Neural cell (in vitro differentiated cells): Measurements from ENCODE around the gene SENP5. TPM values are rescaled to one million over a fixed set of nuclear protein-coding genes. Genes with fewer than 3 reads are reported as not detected.

Experiments used
- H2AFZ ChIP-seq: fragments of 200-600, 300-800 bp; sonication (generic), shearing (Covaris generic); 2 replicates; pipeline ENCODE4 v1.6.0; 2014; ENCODE audit warnings: low read depth, mild to moderate bottlenecking, antibody characterized with exemption, low read length, moderate library complexity
- H3F3A ChIP-seq: fragments of 200-600 bp; shearing (Covaris generic); 2 replicates; pipeline ENCODE4 v1.6.1; 2016; ENCODE audit warnings: mild to moderate bottlenecking, moderate library complexity, mixed read lengths, antibody characterized with exemption, low read length; ENCODE audit not compliant: insufficient read depth, poor library complexity, severe bottlenecking
- H3K27ac ChIP-seq: fragments of 200-600, 300-800 bp; sonication (generic), shearing (Covaris generic); 2 replicates; pipeline ENCODE4 v1.5.1; 2014; ENCODE audit warnings: mild to moderate bottlenecking, low read length, moderate library complexity
- H3K27me3 ChIP-seq: fragments of 300-800, 200-600 bp; sonication (generic), shearing (Covaris generic); 2 replicates; pipeline ENCODE4 v1.6.0; 2014; ENCODE audit warnings: mild to moderate bottlenecking, low read depth, low read length, moderate library complexity; ENCODE audit not compliant: insufficient read depth
- H3K36me3 ChIP-seq: fragments of 300-800, 200-600 bp; sonication (generic), shearing (Covaris generic); 2 replicates; pipeline ENCODE4 v1.5.1; 2014; ENCODE audit warnings: mild to moderate bottlenecking, antibody characterized with exemption, low read length, moderate library complexity; ENCODE audit not compliant: insufficient read depth
- H3K4me2 ChIP-seq: fragments of 300-800, 200-600 bp; sonication (generic), shearing (Covaris generic); 2 replicates; pipeline ENCODE4 v1.6.0; 2014; ENCODE audit warnings: mild to moderate bottlenecking, low read length
- H3K4me3 ChIP-seq: fragments of 300-800, 200-600 bp; sonication (generic), shearing (Covaris generic); 2 replicates; pipeline ENCODE4 v1.5.1; 2014; ENCODE audit warnings: mild to moderate bottlenecking, low read length, moderate library complexity
- H3K79me2 ChIP-seq: fragments of 200-600 bp; shearing (Covaris generic); replicated peaks from 2 replicates; pipeline ENCODE4 v1.6.0; 2014; ENCODE audit warnings: mild to moderate bottlenecking, low read length, moderate library complexity; ENCODE audit not compliant: insufficient read depth
- H3K9ac ChIP-seq: fragments of 300-800, 200-600 bp; sonication (generic), shearing (Covaris generic); 2 replicates; pipeline ENCODE4 v1.6.1; 2016; ENCODE audit warnings: mild to moderate bottlenecking, low read length, mixed read lengths
- H3K9me2 ChIP-seq: fragments of 200-600 bp; shearing (Covaris generic); 2 replicates; pipeline ENCODE4 v1.6.1; 2016; ENCODE audit warnings: mild to moderate bottlenecking, low read length, mixed read lengths; ENCODE audit not compliant: insufficient read depth
- H3K9me3 ChIP-seq: fragments of 200-600, 300-800 bp; sonication (generic), shearing (Covaris generic); 2 replicates; pipeline ENCODE4 v1.6.1; 2016; ENCODE audit warnings: mild to moderate bottlenecking, mixed run types, low read length, moderate library complexity, mixed read lengths
- H4K20me1 ChIP-seq: fragments of 200-600 bp; shearing (Covaris generic); 2 replicates; pipeline ENCODE4 v1.6.1; 2016; ENCODE audit warnings: mild to moderate bottlenecking, mixed run types; ENCODE audit not compliant: insufficient read depth
- CTCF ChIP-seq: fragments of 450-650 bp; IDR thresholded peaks from 2 replicates; pipeline ENCODE4 v1.5.1; 2014; ENCODE audit warnings: antibody characterized with exemption, mild to moderate bottlenecking, moderate library complexity; ENCODE audit not compliant: poor library complexity, severe bottlenecking
- EP300 ChIP-seq: fragments of 450-650 bp; conservative IDR thresholded peaks from 2 replicates; pipeline ENCODE4 v1.6.1; 2014; ENCODE audit warnings: antibody characterized with exemption, mild to moderate bottlenecking, moderate library complexity; ENCODE audit not compliant: poor library complexity, severe bottlenecking
- EZH2 ChIP-seq: fragments of 200-600, 300-800 bp; shearing (Covaris generic), sonication (generic); IDR thresholded peaks from 2 replicates; pipeline ENCODE4 v1.6.1; 2014; ENCODE audit warnings: antibody characterized with exemption, low read length, borderline replicate concordance, mild to moderate bottlenecking; ENCODE audit not compliant: insufficient read depth, poor library complexity, severe bottlenecking
- MXI1 ChIP-seq: fragments of 450-650 bp; conservative IDR thresholded peaks from 2 replicates; pipeline ENCODE4 v1.6.1; 2014; ENCODE audit warnings: antibody characterized with exemption, mild to moderate bottlenecking; ENCODE audit not compliant: poor library complexity, severe bottlenecking
- POLR2AphosphoS5 ChIP-seq: IDR thresholded peaks from 2 replicates; pipeline ENCODE4 v1.6.1; 2012
- RAD21 ChIP-seq: fragments of 450-650 bp; conservative IDR thresholded peaks from 2 replicates; pipeline ENCODE4 v1.6.1; 2014; ENCODE audit warnings: antibody characterized with exemption, mild to moderate bottlenecking, moderate library complexity
- REST ChIP-seq: IDR thresholded peaks from 2 replicates; pipeline ENCODE4 v1.6.1; 2012; ENCODE audit warnings: borderline replicate concordance
- SMC3 ChIP-seq: fragments of 450-650 bp; conservative IDR thresholded peaks from 2 replicates; pipeline ENCODE4 v1.6.1; 2014; ENCODE audit warnings: antibody characterized with exemption, mild to moderate bottlenecking, moderate library complexity; ENCODE audit not compliant: poor library complexity
- TAF1 ChIP-seq: IDR thresholded peaks from 2 replicates; pipeline ENCODE4 v1.6.1; 2012; ENCODE audit warnings: low read depth
- polyA plus RNA-seq: library from polyadenylated mRNA; depleted of rRNA; stranded (reverse); fragments of >200 nt; gene quantifications from 2 replicates; pipeline ENCODE4 v1.2.3, GENCODE V29; 2014

The SENP5 gene
- polyA plus RNA-seq, 1 donor from 2014 or later: 27.3 TPM

- Histone ChIP-seq H3K79me2 (peaks cover 10% of the 10 kb centered on the region), H3K4me2 (no peak overlapping the region), H2AFZ (no peak overlapping the region), H3K9ac (no peak overlapping the region), H3K36me3 (no peaks in the 10 kb centered on the region), H3K27ac (no peak overlapping the region), H3K9me2 (no peaks in the 10 kb centered on the region), H3F3A (no peaks in the 10 kb centered on the region), H4K20me1 (no peaks in the 10 kb centered on the region), H3K9me3 (no peaks in the 10 kb centered on the region), H3K27me3 (no peaks in the 10 kb centered on the region), H3K4me3 (no peak overlapping the region)
- no peak for TF ChIP-seq REST
- TF ChIP-seq RAD21: no peak
- TF ChIP-seq TAF1: no peak
- TF ChIP-seq EP300: no peak
- TF ChIP-seq CTCF: no peak
- no peak for TF ChIP-seq POLR2AphosphoS5
- TF ChIP-seq EZH2: no peak
- TF ChIP-seq SMC3: no peak
- TF ChIP-seq MXI1: no peak
Measured at GRCh38 chr3:196947136-196947859, 79.6 kb downstream of the SENP5 start.

GRCh38 chr3:196947860-196948441 is 80.2 kb downstream of the SENP5 start:
- no peak overlapping the region for H3K9ac ChIP-seq
- H3K4me2 ChIP-seq: no peak overlapping the region
- TF ChIP-seq CTCF (no peak), RAD21 (no peak), REST (no peak), MXI1 (no peak), TAF1 (no peak), POLR2AphosphoS5 (no peak), EP300 (no peak), SMC3 (no peak), EZH2 (no peak)
- H4K20me1 ChIP-seq: no peaks in the 10 kb centered on the region
- H3K36me3 ChIP-seq: no peaks in the 10 kb centered on the region
- H3F3A ChIP-seq: no peaks in the 10 kb centered on the region
- no peaks in the 10 kb centered on the region for H3K27me3 ChIP-seq
- no peaks in the 10 kb centered on the region for H3K9me3 ChIP-seq
- H3K4me3 ChIP-seq: no peak overlapping the region
- H3K27ac ChIP-seq: no peak overlapping the region
- no peak overlapping the region for H2AFZ ChIP-seq
- H3K9me2 ChIP-seq: no peaks in the 10 kb centered on the region
- peaks cover 9% of the 10 kb centered on the region for H3K79me2 ChIP-seq
